HG03558 (cell line): ENCODE results near the gene UMODL1.
"Not testable (repeated sequence)": the region's sequence is repeated elsewhere in the genome, so short reads cannot be mapped to it uniquely, and the experiment has no call there.

Experiments
- ATAC-seq: cut with Tn5 transposase; IDR thresholded peaks from one replicate; pipeline ENCODE4 v1.9.1; 2021; ENCODE audit warnings: moderate number of reproducible peaks; ENCODE audit not compliant: unreplicated experiment; ENCODE audit errors: extremely low read depth

UMODL1 gene

DNA sequence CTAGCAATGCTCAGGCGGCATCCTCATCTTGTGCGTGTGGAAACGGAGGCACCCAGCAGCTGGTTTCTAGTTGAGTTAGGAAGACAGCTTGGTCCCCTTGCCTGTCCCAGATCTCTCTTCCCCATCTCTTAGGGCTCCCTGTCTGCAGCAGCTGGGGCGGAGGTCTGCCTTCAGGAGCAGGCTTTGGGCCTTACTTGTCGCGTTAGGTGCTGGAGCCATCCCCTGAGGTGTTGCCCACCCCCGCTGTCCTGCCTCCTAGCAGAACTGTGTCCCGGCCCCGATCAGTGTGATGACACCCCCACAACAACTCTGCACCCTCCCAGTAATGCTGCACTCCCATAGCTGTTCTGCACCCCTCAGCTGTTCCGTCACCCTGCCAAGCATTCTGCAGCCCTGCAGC lies 40.7 kb downstream of the UMODL1 start:
- no peak for ATAC-seq

GRCh38 chr21:42112238-42112637 lies 41.1 kb downstream of the UMODL1 start:
- ATAC-seq: no peak

DNA sequence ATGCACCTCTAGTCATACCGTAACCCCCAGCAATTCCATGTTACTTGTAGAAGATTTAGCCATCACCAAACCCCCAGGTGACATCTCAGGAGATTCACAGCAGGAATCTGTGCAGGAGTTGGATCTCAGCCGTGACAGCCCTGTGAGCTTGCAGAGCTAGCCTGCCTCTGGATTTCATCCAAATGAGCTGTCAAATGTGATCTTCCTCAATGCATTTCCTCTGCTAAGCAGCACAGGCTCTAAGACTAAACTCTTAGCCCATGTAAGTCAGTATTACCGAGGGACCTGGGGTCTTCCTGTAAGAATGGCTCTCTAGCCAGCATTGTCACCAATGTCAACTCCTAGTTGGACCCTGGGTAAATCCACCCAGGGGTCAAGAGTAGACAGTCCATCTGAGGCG lies 41.7 kb downstream of the UMODL1 start:
- no peak for ATAC-seq

DNA sequence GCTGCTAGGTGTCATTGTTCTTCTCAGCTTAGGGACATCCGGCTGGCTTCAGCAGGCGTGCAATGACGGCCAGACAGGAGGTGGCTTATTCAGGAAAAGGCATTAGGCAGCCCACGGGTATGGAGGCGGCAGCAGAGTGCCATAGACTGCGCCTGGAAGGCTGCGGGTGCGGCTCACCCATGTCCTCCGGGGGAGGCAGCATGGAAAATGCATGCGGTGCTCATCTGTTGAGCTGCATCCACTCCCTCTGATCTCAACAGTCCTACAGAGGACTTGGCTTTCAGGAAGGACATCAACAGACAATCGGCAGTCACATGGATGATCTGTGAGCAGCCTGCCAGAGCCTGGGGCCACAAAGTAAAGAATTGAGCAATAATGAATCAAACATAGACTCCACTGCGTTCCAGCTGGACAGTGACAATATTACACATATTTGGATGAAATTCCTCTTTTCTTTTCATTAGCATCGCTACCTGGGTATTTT lies 42.9 kb downstream of the UMODL1 start:
- no peak for ATAC-seq

DNA sequence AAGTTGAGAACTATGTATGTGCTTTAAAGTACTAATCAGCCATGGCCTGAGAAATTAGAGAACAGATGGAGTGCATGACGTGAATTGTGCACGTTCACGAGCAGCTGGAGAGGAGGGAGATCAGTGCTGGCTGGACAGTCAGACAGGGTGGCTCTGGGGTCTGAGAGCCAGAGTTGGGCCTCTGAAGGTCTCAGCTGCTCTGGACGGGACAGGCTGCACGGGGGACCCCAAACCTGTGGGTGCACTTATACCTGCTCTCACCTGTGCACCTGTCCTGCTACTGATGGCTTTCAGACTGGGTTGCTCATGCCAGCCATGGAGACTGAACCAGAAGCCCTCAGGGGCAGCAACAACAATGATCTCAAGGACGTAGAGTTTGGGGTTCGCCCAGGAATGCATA lies 43.5 kb downstream of the UMODL1 start:
- no peak for ATAC-seq

GRCh38 chr21:42115136-42115683 lies 44.1 kb downstream of the UMODL1 start:
- ATAC-seq: no peak

- ATAC-seq: not testable (repeated sequence)
Observed at GRCh38 chr21:42116551-42116950, 45.4 kb downstream of the UMODL1 start.

GRCh38 chr21:42117229-42117966 lies 46.3 kb downstream of the UMODL1 start:
- ATAC-seq: no peak

DNA sequence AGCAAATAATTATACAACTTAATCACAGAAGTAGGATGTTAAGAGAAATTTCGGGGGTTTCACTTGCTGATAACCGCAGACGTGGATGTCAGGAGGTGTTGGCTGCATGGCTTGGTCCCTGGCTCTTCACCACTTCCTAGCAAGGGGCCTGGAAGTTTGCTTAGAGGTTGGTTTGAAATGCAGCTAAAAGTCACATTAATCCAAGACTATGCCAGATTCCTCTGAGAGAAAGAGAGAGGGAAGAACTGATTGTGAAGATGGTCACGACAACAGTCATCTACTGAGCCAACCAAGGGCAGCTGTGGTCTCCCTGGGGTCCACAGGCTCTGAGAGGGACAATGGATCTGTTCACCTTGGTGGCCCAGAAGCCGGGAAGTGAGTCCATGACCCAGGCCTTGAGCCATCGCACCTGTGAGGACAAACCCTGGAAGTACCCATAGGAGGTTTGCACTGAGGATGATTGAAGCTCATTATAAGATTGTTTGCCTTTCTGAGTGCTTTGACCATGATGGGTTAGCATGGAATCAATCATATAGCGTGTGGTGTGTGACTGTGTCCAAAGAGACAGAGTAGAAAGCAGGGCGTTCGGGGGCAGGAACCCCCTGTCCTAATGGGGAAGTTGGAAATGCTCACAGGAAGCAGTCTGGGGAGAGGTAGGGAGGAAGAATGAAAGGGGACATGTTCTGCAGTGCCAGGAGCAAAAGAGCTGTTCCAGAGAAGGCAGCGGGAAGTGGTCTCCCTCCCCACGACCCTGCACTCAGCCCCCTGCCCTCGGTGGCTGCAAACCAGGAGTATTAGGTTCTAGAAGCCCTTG lies 47.1 kb downstream of the UMODL1 start:
- no peak for ATAC-seq

GRCh38 chr21:42118901-42119300 lies 47.8 kb downstream of the UMODL1 start:
- no peak for ATAC-seq

GRCh38 chr21:42120101-42120902 lies 49.2 kb downstream of the UMODL1 start:
- ATAC-seq: no peak

DNA sequence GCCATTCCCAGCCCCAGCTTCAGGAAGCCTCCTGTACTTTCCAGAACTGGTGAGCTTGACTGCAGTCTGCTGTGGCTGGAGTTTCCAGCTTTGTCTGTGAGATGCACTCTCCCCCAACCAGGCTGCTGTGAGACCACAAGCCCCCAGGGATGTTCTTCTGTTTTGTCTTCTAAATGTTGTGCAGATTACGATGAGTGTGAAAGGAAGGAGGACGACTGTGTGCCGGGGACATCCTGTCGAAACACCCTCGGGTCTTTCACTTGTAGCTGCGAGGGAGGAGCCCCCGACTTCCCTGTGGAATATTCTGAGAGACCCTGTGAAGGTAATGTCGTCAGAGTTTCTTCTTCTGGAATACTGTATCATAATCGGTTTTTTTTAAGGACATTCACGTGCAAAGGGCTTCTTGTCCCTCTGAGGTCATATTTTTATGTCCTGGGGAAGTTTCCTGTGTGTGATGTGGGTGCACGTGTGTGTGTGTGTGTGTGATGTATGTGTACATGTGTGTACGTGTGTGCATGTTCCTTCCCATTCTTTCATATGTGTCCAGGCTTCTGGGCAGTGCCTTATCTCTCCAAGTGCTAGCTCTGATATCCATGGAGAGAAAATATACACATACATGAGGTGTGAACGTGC lies 49.9 kb downstream of the UMODL1 start:
- no peak for ATAC-seq

- ATAC-seq: no peak
Observed at GRCh38 chr21:42121794-42122193, 50.7 kb downstream of the UMODL1 start.

GRCh38 chr21:42122398-42122797 lies 51.3 kb downstream of the UMODL1 start:
- ATAC-seq: no peak

- ATAC-seq: no peak
Observed at GRCh38 chr21:42122808-42123207, 51.7 kb downstream of the UMODL1 start.

DNA sequence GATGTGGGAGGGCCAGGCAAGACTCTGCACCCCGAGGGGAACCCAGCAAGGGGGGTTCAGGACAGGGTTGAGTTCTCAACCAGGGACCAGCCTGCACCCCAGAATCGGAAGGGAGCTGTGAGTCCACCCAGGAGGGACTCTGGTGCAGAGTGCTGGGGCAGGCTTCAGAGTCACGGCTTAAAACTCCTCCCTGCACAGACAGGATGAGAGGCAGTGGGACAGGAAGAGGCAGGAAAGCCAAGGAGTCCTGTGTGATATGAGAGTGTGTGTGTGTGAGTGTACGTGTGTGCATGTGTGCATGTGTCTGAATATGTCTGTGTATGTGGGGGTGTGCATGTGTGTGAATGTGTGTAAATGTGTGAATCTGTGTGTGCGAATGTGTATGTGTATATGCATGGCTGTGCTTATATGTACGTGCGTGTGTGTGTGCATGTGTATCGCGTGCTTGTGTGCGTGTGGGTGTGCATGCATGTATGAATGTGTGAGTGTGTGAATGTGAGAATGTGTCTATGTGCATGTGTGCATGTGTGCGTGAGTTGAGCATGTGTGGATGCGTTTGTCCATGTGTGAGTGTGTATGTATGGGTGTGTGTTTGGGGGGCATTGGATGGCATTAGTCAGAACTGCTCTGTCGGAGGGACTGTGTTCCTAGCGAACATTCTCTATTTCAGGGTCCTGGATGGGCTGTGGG lies 52.2 kb downstream of the UMODL1 start:
- ATAC-seq: no peak

GRCh38 chr21:42124081-42124480 lies 53.0 kb downstream of the UMODL1 start:
- no peak for ATAC-seq

DNA sequence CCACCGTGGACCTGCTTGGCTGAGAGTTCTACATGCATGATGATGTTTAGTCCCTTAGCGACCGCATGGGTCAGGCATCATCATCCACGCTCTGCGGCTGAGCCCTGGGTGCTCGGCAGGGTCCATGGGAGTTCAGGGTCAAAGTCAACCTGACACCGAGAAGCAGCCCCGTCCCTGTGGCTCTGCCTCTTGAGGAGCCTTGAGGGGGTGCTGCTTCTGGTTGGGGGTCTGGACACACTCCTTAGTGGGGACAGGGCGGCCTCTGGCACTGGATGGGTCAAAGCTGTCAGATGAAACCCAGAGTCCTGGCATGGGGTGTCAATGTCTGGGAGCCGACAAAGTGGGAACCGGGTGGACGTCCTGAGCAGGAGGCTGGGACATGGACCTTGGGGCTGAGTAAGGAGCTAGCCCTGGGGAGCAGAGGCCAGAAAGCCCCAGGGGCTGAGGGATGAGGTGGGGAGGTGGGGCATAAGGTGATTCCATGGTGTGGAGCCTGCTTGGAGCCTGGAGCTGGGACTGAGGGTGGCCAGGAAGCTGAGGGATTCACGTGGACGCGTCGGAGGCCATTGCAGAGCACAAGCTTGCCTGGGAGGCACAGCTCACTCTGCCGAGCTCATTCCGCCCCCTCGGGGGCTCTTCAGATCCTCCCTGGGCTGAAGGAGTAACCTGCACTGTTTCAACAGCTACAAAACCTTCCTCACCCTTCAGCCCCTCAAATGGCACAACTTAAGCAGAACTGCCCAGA lies 53.9 kb downstream of the UMODL1 start:
- ATAC-seq: no peak
